ENCODE data around the gene MAGI1. TPM values are rescaled to one million over a fixed set of nuclear protein-coding genes. Genes with fewer than 3 reads are reported as not detected.

The MAGI1 gene
- total RNA-seq, 2 experiments from 2014 or later, result not detected

DNA sequence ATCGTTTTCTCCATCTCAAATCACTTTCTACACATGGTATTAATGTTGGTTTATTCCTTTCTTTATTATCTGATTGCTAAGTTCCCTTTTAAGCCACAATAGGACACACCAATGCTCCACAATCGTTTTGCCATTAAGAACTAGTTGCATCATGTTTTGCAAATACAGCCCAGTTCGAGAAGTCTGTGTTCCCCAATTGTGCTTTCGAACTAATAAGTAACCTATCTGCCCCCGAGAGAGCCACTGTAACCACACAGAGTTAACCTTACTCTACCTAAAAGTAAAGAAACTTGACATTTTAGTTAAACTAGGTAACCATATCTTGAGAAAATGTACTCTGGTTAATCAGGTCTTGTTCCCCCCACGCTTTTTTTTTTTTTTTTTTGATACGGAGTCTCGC, 39.1 kb downstream of the MAGI1 start:
- Mint-ChIP-seq H3K36me3 (ENCODE audit: low read depth) (no peaks in the 10 kb centered on the region), H3K4me3 (no peak overlapping the region), H3K27me3 (ENCODE audit: low read depth) (peaks cover 6% of the 10 kb centered on the region), H3K9me3 (peaks cover 2% of the 10 kb centered on the region), H3K4me1 (ENCODE audit: low read depth) (no peaks in the 10 kb centered on the region), H3K27ac (no peak overlapping the region)
- CTCF ChIA-PET, result no interaction called here
- intact Hi-C loops (cut with micrococcal nuclease), result no loop called here
- DNase-seq, result no peak

DNA sequence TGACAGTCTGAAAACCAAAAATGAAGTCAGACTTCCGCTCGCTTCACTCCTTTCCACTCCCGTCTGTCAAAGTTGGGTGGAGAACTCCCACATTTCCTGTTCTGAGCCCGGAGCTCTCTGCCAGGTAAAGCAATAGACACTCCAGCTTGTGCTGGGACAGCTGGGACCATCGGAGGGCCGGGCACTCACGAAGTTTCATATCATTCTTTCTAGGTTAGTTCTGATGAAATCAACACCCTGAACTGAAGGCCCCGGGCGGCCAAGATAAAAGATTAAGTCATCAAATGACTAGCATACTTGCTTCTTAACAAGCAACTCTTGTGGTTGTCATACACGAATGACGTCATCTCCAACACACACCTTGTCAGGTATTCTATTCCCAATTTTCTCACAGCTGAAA, 42.1 kb downstream of the MAGI1 start:
- H3K9me3 Mint-ChIP-seq, result peaks cover 5% of the 10 kb centered on the region
- peaks cover 7% of the 10 kb centered on the region for H3K27me3 Mint-ChIP-seq (ENCODE audit: low read depth)
- intact Hi-C loops (cut with micrococcal nuclease), result no loop called here
- H3K4me3 Mint-ChIP-seq, result no peak overlapping the region
- CTCF ChIA-PET, result no interaction called here
- H3K4me1 Mint-ChIP-seq (ENCODE audit: low read depth), result no peaks in the 10 kb centered on the region
- no peaks in the 10 kb centered on the region for H3K36me3 Mint-ChIP-seq (ENCODE audit: low read depth)
- H3K27ac Mint-ChIP-seq, result no peak overlapping the region
- no peak for DNase-seq

DNA sequence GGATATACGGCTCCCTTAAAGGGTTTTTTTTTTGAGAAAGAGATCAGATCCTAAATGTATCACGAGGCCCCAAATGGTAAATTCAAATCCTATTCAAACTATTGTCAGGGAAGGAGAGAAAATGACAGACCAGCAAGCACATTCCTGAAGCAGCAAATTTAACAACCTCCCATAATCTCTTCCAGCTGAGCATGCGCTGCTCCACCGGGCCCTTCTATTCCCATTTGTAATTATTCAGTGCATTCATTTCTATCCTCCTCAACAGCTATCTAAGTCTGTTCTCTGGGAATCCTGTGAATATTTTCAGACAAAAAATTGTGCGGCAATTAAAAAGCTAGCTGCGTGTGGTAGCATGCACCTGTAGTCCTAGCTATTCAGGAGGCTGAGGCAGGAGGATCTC, 43.2 kb downstream of the MAGI1 start:
- Mint-ChIP-seq H3K9me3 (peaks cover 5% of the 10 kb centered on the region), H3K36me3 (ENCODE audit: low read depth) (no peaks in the 10 kb centered on the region), H3K27me3 (ENCODE audit: low read depth) (peaks cover 7% of the 10 kb centered on the region), H3K4me3 (no peak overlapping the region), H3K27ac (no peak overlapping the region), H3K4me1 (ENCODE audit: low read depth) (no peaks in the 10 kb centered on the region)
- DNase-seq, result no peak
- intact Hi-C loops (cut with micrococcal nuclease), result no loop called here
- CTCF ChIA-PET, result interaction anchor here (0.5 kb wide), 2 partner anchors 92 to 581 kb away, joined by 3 to 6 read pairs; no protein-coding TSS in a partner anchor

DNA sequence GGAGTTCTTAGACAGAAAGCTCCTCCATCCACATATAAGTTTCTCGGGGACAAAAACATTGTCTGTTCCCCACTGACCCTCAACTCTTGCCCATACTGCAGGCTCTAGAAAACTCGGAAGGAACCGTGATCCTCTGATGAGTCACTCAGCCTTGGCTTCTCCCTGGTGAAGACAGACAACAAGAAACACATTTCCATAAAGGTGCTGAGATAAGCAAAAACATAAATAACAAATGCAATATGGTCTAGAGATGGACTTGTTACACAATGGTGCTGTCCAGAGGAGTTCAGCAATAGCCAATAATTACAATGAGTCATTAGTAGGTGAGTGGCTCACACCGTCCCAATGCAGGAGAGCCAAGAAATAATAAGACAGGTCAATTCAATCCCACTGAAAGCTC, 43.7 kb downstream of the MAGI1 start:
- no peak for DNase-seq
- no peak overlapping the region for H3K4me3 Mint-ChIP-seq
- H3K9me3 Mint-ChIP-seq, result peaks cover 5% of the 10 kb centered on the region
- H3K36me3 Mint-ChIP-seq (ENCODE audit: low read depth), result no peaks in the 10 kb centered on the region
- H3K27me3 Mint-ChIP-seq (ENCODE audit: low read depth), result peaks cover 7% of the 10 kb centered on the region
- CTCF ChIA-PET, result no interaction called here
- no peak overlapping the region for H3K27ac Mint-ChIP-seq
- intact Hi-C loops (cut with micrococcal nuclease), result no loop called here
- no peaks in the 10 kb centered on the region for H3K4me1 Mint-ChIP-seq (ENCODE audit: low read depth)

DNA sequence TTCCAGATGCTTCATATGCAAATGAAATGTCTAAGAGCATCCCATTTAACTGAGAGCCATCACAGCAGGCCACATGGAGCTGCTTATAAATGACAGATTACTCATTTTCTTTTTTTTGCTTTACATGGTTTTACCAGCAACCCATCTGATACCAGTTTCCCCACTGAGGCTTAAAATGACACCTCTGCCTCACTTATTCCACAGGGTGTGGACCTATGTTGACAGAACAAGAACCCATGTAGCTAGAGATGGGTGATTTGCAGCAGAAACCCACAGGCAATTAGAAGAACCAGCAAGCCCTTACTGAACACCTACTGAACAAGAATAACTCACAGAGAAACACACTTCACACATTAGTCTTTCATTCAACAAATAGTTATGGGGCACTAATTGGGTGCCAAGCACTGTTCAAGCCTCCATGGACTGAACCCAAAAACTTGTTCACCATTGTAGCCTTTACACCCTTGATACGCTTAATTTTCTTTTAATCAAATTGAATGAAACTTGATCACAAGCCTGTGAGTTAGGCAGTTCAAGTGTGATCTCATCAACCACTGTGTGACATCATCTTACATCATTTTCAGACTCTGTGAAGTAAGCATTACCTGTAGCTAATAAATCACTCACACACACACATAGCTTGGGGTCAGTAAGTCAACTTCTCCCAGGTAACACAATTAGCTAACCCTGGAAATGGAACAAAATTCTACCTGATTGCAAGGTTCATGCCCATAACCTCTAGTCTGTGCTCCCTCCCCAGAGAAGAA, 45.4 kb downstream of the MAGI1 start:
- Mint-ChIP-seq H3K27ac (no peak overlapping the region), H3K27me3 (ENCODE audit: low read depth) (peaks cover 7% of the 10 kb centered on the region), H3K9me3 (peaks cover 5% of the 10 kb centered on the region), H3K4me3 (no peak overlapping the region), H3K36me3 (ENCODE audit: low read depth) (no peaks in the 10 kb centered on the region), H3K4me1 (ENCODE audit: low read depth) (no peaks in the 10 kb centered on the region)
- intact Hi-C loops (cut with micrococcal nuclease), result no loop called here
- CTCF ChIA-PET, result interaction anchor here (0.6 to 0.8 kb wide), 2 partner anchors 284 to 346 kb away, joined by 3 read pairs; no protein-coding TSS in a partner anchor
- DNase-seq, result no peak

DNA sequence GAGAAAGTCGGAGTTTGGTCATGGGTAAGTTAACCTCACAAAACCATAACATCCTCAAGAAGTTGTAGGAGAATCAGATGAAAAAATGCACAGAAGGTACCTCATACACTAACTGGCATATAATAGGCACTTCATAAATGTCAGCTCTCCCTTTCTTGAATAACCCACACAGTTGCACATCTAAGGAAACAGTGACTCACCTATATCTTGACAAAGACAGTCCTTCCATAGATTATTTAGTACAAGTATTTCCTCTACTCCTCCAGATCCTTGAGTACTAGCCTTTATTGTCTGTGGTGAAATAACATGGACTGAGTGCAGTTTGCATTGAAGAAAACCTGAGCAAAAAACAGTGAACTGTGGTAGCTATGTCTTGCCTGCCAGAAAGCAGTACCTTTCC, 46.6 kb downstream of the MAGI1 start:
- peaks cover 5% of the 10 kb centered on the region for H3K9me3 Mint-ChIP-seq
- H3K27ac Mint-ChIP-seq, result no peak overlapping the region
- H3K4me1 Mint-ChIP-seq (ENCODE audit: low read depth), result no peaks in the 10 kb centered on the region
- CTCF ChIA-PET, result no interaction called here
- intact Hi-C loops (cut with micrococcal nuclease), result no loop called here
- no peaks in the 10 kb centered on the region for H3K36me3 Mint-ChIP-seq (ENCODE audit: low read depth)
- H3K4me3 Mint-ChIP-seq, result no peak overlapping the region
- no peak for DNase-seq
- peaks cover 7% of the 10 kb centered on the region for H3K27me3 Mint-ChIP-seq (ENCODE audit: low read depth)

DNA sequence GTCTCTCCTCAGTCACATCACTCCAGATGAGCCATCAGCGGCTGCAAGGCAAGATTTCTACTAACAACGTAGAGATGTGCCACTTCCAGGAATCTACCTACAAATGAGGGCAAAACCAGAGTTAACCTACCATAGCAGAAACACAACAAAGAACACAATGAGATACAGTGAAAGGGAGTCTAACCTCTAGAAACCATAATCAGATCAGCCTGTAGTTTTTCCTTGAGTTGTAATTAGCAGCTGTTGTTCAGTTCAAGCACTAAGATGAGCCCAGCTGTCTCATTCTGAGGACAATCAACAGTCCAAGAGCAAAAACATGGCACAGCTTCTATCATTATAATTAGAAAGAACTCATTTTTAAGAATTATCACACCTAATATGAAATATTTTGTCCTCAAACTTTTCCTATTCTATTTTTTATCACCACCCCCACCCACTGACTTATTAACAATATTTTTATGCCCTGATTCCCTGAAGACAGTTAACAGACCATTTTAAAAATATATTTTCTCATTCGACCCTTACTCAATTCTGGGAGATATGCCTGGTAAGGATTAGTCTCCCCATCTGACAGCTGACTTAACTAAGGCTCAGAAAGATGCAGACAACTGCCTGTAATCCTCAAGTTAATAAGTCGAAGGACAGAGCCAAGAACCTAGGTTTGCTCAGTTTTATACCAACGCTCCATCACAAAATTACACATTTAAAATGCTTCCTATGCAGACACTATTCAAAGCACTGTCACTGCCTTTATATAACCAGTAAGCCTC, 50.1 kb downstream of the MAGI1 start:
- CTCF ChIA-PET, result no interaction called here
- Mint-ChIP-seq H3K4me1 (ENCODE audit: low read depth) (no peaks in the 10 kb centered on the region), H3K27ac (no peak overlapping the region), H3K9me3 (peaks cover 2% of the 10 kb centered on the region), H3K27me3 (ENCODE audit: low read depth) (peaks cover 6% of the 10 kb centered on the region), H3K36me3 (ENCODE audit: low read depth) (no peaks in the 10 kb centered on the region), H3K4me3 (no peak overlapping the region)
- intact Hi-C loops (cut with micrococcal nuclease), result no loop called here
- no peak for DNase-seq

DNA sequence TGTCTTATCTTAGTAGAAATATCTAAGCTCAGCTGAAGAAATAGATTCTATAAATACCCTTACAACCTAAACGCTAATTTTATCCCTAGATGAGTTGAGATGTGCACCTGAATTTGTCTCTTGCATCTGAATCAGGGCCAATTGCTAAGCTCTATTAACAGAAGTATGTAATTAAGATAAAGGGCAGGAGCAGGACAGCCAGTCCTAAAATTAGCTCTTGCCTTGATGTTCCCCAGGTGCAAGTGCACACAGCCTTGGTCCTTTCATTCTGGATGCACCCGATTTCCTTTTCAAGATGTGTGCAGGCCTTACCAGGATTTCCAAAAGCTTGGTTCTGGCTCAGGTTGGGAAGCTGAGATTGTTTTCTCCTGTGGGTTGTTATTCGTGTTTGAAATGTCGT, 52.4 kb downstream of the MAGI1 start:
- H3K4me3 Mint-ChIP-seq, result no peak overlapping the region
- no peaks in the 10 kb centered on the region for H3K4me1 Mint-ChIP-seq (ENCODE audit: low read depth)
- peaks cover 2% of the 10 kb centered on the region for H3K27me3 Mint-ChIP-seq (ENCODE audit: low read depth)
- H3K27ac Mint-ChIP-seq, result no peak overlapping the region
- CTCF ChIA-PET, result interaction anchor here (0.7 kb wide), 1 partner anchor 20 kb away, joined by 3 read pairs; no protein-coding TSS in a partner anchor
- H3K9me3 Mint-ChIP-seq, result peaks cover 2% of the 10 kb centered on the region
- intact Hi-C loops (cut with micrococcal nuclease), result no loop called here
- H3K36me3 Mint-ChIP-seq (ENCODE audit: low read depth), result no peaks in the 10 kb centered on the region
- no peak for DNase-seq

DNA sequence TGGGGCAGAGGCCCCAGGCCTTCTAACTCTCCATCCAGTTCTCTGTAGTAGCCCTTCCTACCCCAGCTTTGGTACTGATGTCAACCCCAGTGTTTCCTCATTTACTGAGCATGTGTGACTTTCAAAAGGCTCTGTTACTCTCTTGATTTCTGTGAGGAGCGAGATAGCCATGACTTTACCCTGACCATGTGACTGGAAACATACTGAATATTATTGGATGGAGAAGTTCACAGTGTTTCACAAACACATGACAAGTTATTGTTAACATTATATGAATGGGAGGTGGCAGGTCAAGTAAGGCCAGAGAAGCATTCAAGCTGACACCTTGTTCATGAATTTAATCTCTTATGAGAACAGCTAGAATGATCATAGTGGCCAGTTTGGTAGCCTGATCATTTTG, 53.7 kb downstream of the MAGI1 start:
- no peak for DNase-seq
- CTCF ChIA-PET, result no interaction called here
- no peak overlapping the region for H3K4me3 Mint-ChIP-seq
- H3K9me3 Mint-ChIP-seq, result peaks cover 2% of the 10 kb centered on the region
- H3K27ac Mint-ChIP-seq, result no peak overlapping the region
- no peaks in the 10 kb centered on the region for H3K36me3 Mint-ChIP-seq (ENCODE audit: low read depth)
- H3K27me3 Mint-ChIP-seq (ENCODE audit: low read depth), result peaks cover 2% of the 10 kb centered on the region
- intact Hi-C loops (cut with micrococcal nuclease), result no loop called here
- H3K4me1 Mint-ChIP-seq (ENCODE audit: low read depth), result no peaks in the 10 kb centered on the region

DNA sequence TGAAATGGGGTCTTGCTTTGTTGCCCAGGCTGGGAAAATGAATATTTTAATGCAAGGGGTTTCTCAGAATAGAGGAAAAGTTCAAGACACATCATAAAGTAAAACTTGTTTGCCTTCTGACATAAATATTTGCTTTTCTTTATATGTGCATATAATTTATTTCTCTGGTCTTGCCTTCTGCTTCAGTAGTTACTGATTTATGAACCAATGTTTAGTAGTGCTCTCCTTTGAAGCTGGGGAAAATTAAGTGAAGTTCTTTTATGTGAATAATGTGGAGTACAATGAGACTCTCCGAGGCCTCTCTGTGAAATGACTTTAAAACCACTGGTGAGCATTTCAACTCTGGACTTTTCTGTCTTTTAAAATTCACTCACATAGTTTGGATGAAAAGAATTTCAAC, 55.6 kb downstream of the MAGI1 start:
- H3K27ac Mint-ChIP-seq, result no peak overlapping the region
- H3K9me3 Mint-ChIP-seq, result peaks cover 2% of the 10 kb centered on the region
- H3K4me1 Mint-ChIP-seq (ENCODE audit: low read depth), result no peaks in the 10 kb centered on the region
- CTCF ChIA-PET, result no interaction called here
- H3K36me3 Mint-ChIP-seq (ENCODE audit: low read depth), result no peaks in the 10 kb centered on the region
- peaks cover 4% of the 10 kb centered on the region for H3K27me3 Mint-ChIP-seq (ENCODE audit: low read depth)
- no peak for DNase-seq
- intact Hi-C loops (cut with micrococcal nuclease), result no loop called here
- H3K4me3 Mint-ChIP-seq, result no peak overlapping the region

DNA sequence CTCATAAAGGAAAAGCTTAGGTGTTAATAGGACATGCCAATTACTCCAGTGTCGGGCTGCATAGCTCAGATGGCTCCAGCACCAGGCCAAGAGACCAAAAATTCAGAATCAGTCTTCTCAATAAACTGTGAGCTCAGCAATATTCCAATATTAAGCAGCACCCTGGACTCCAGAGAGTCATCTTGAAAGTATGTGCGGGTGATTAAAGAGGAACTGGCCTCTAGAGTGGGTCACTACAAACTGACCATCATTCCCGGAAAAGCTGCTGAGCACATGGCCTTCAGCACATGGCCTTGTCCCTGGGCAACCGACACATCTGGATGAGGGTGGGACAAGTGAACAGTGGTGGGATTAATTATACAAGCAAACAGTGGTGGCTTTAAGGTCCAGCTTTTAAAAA, 59.0 kb downstream of the MAGI1 start:
- no peaks in the 10 kb centered on the region for H3K4me1 Mint-ChIP-seq (ENCODE audit: low read depth)
- H3K36me3 Mint-ChIP-seq (ENCODE audit: low read depth), result no peaks in the 10 kb centered on the region
- CTCF ChIA-PET, result no interaction called here
- H3K27me3 Mint-ChIP-seq (ENCODE audit: low read depth), result peaks cover 2% of the 10 kb centered on the region
- intact Hi-C loops (cut with micrococcal nuclease), result no loop called here
- no peak overlapping the region for H3K4me3 Mint-ChIP-seq
- H3K9me3 Mint-ChIP-seq, result peaks cover under 1% of the 10 kb centered on the region
- no peak overlapping the region for H3K27ac Mint-ChIP-seq
- no peak for DNase-seq

DNA sequence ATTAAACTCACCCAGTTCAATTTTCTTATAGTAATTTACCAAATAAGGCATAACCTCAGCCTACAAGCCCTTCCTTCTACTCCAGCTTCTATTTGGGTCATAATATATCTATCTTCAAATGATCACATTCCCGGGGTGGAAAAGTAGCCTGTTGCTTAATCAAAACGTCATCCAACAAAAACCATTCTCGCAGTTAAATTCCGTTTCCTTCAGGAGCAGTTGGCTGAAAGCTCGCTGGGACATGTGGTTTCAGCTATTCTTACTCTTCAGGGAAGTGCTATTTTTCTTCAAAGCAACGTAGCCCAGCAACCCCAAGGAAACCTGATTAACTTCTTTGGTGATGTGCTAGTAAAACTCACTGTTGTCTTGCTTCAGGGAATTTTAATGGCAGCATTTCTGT, 59.6 kb downstream of the MAGI1 start:
- intact Hi-C loops (cut with micrococcal nuclease), result no loop called here

DNA sequence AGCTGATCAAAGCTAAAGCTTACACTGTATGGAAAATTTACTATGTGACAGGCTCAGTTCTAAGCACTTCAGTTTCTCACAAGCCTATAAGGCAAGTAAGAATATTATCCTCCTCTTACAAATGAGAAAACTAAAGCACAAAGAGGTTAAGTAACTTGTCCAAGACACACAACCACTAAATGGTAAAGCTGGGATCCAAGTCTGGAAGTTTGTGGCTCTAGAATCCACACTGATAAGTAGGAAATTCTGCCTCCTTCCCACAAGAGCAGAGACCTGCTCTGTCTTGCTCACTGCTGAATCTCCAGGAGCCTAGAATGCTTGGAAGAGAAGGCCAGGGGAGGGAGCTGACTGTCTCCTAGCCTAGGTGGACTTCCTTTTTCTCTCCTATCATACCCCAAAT, 60.6 kb downstream of the MAGI1 start:
- intact Hi-C loops (cut with micrococcal nuclease), result no loop called here
- no peak overlapping the region for H3K27ac Mint-ChIP-seq
- H3K4me3 Mint-ChIP-seq, result no peak overlapping the region
- CTCF ChIA-PET, result no interaction called here
- H3K4me1 Mint-ChIP-seq (ENCODE audit: low read depth), result no peaks in the 10 kb centered on the region
- no peak for DNase-seq
- no peaks in the 10 kb centered on the region for H3K36me3 Mint-ChIP-seq (ENCODE audit: low read depth)
- peaks cover 5% of the 10 kb centered on the region for H3K9me3 Mint-ChIP-seq
- peaks cover 2% of the 10 kb centered on the region for H3K27me3 Mint-ChIP-seq (ENCODE audit: low read depth)

More for the DNA sequence above, 59.6 kb downstream of the MAGI1 start:
- Mint-ChIP-seq H3K27me3 (ENCODE audit: low read depth) (peaks cover 2% of the 10 kb centered on the region), H3K4me3 (no peak overlapping the region), H3K36me3 (ENCODE audit: low read depth) (no peaks in the 10 kb centered on the region), H3K4me1 (ENCODE audit: low read depth) (no peaks in the 10 kb centered on the region), H3K9me3 (peaks cover 4% of the 10 kb centered on the region), H3K27ac (no peak overlapping the region)
- CTCF ChIA-PET, result no interaction called here
- DNase-seq, result no peak
